ENCODE measurements around the gene RYR1.

GRCh38 chr19:38478273-38478971 is 44.9 kb downstream of the RYR1 start:
- TF ChIP-seq POLR2A (IDR thresholded peaks at IDR 0.05; ENCODE audit: extremely low read depth, insufficient read length) (no peak), CTCF (IDR thresholded peaks at IDR 0.05; ENCODE audit: low read depth, low read length) (peak; percentile 45)
